B cell (primary cell): ENCODE measurements around the gene EIF2S3B.

Experiments
- CTCF ChIP-seq: fragments of 200-600 bp; IDR thresholded peaks from one replicate; pipeline ENCODE4 v1.8.0; 2022; ENCODE audit warnings: antibody characterized with exemption, mild to moderate bottlenecking
- EZH2 ChIP-seq: IDR thresholded peaks from 2 replicates; pipeline ENCODE4 v1.6.1; 2012; ENCODE audit warnings: borderline replicate concordance, low read depth, mild to moderate bottlenecking, moderate library complexity, low read length; ENCODE audit not compliant: insufficient read depth, poor library complexity, severe bottlenecking

DNA sequence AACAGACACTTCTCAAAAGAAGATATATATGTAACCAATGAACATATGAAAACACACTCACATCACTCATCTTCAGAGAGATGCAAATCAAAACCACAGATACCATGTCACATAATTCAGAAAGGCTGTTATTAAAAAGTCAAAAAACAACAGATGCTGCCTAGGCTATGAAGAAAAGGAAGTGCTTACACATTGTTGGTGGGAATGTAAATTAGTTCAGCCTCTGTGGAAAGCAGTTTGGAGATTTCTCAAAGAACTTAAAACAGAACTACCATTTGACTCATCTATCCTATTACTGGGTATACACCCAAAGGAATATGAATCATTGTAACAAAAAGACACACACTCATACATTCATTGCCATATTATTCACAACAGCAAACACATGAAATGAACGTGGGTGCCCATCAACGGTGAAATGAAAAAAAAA lies 35.1 kb downstream of the EIF2S3B start:
- TF ChIP-seq EZH2 (no peak), CTCF (no peak)
